Mammary microvascular endothelial cell (primary cell): ENCODE data around the gene SBK2. TPM values are rescaled to one million over a fixed set of nuclear protein-coding genes. Genes with fewer than 3 reads are reported as not detected.

Source experiments
- total RNA-seq: library from RNA; depleted of rRNA; stranded (reverse); fragments of >200 nt; gene quantifications from 2 replicates; pipeline ENCODE4 v1.2.3, GENCODE V29; 2015

The SBK2 gene
- total RNA-seq, result not detected in 2 replicates

GRCh38 chr19:55536951-55537740 is at the start of gene SBK2:
SBK2 (minus strand) TSS chr19:55537133; CDS start chr19:55536294, 839 bp downstream.

GRCh38 chr19:55580628-55581144 is 43.8 kb upstream of the SBK2 start, which contains the start of gene ZNF579:
ZNF579 (minus strand) TSS chr19:55580848; CDS start chr19:55579639, 1,209 bp downstream.

GRCh38 chr19:55545443-55545842 is 8.5 kb upstream of the SBK2 start, which contains the start of gene SBK3:
SBK3 (minus strand) TSS chr19:55545543; CDS start chr19:55545543, 0 bp downstream.

GRCh38 chr19:55487924-55488687 is 48.8 kb downstream of the SBK2 start, which contains the start of gene SSC5D:
SSC5D (plus strand) TSS chr19:55488436; CDS start chr19:55488590, 154 bp downstream.

GRCh38 chr19:55484593-55485438 is 52.1 kb downstream of the SBK2 start, which contains the start of gene NAT14:
NAT14 (plus strand) TSS chr19:55485188; CDS start chr19:55485709, 521 bp downstream.

Other genes starting within 250 kb of the SBK2 start
- gene TMEM150B, start 211.8 kb downstream of the SBK2 start, total RNA-seq, result not detected in 2 replicates
- gene KMT5C, start 197.3 kb downstream of the SBK2 start, total RNA-seq, result 6.3 and 6.6 TPM in 2 replicates
- not detected in 2 replicates for gene COX6B2, start 182.4 kb downstream of the SBK2 start, total RNA-seq
- gene GARIN5B, start 173.9 kb downstream of the SBK2 start, total RNA-seq, result not detected in 2 replicates
- gene IL11, start 166.7 kb downstream of the SBK2 start, total RNA-seq, result not detected in 2 replicates
- gene TMEM190, start 160.3 kb downstream of the SBK2 start, total RNA-seq, result not detected in 2 replicates
- not detected in 2 replicates for gene TMEM238, start 152.8 kb downstream of the SBK2 start, total RNA-seq
- gene RPL28, start 151.2 kb downstream of the SBK2 start, total RNA-seq, result 251 and 353 TPM in 2 replicates
- 153 and 158 TPM in 2 replicates for gene UBE2S, start 129.3 kb downstream of the SBK2 start, total RNA-seq
- gene SHISA7, start 93.8 kb downstream of the SBK2 start, total RNA-seq, result not detected in 2 replicates
- gene ISOC2, start 75.5 kb downstream of the SBK2 start, total RNA-seq, result 73.3 and 78.3 TPM in 2 replicates
- not detected in 2 replicates for gene C19orf85, start 72.4 kb downstream of the SBK2 start, total RNA-seq
- gene ZNF628, start 60.5 kb downstream of the SBK2 start, total RNA-seq, result 3.9 and 8.3 TPM in 2 replicates
- gene NAT14, start 51.9 kb downstream of the SBK2 start, total RNA-seq, result 15.4 and 16.5 TPM in 2 replicates
- 0.27 and 0.74 TPM in 2 replicates for gene SSC5D, start 48.7 kb downstream of the SBK2 start, total RNA-seq
- gene SBK3, start 8.4 kb upstream of the SBK2 start, total RNA-seq, result 0.27 and 0.39 TPM in 2 replicates
- 4.7 and 6.4 TPM in 2 replicates for gene ZNF579, start 43.7 kb upstream of the SBK2 start, total RNA-seq
- 3.1 and 6.0 TPM in 2 replicates for gene FIZ1, start 62.4 kb upstream of the SBK2 start, total RNA-seq
- gene ZNF524, start 63.2 kb upstream of the SBK2 start, total RNA-seq, result 21.8 and 29.8 TPM in 2 replicates
- gene ZNF865, start 68.5 kb upstream of the SBK2 start, total RNA-seq, result 1.8 and 2.7 TPM in 2 replicates
- 4.5 and 5.0 TPM in 2 replicates for gene ZNF784, start 87.4 kb upstream of the SBK2 start, total RNA-seq
- gene ZNF580, start 103.9 kb upstream of the SBK2 start, total RNA-seq, result 6.5 and 11.2 TPM in 2 replicates
- 18.2 and 18.9 TPM in 2 replicates for gene ZNF581, start 106.5 kb upstream of the SBK2 start, total RNA-seq
- 10.7 and 11.7 TPM in 2 replicates for gene CCDC106, start 111.1 kb upstream of the SBK2 start, total RNA-seq
- 161 and 178 TPM in 2 replicates for gene U2AF2, start 117.9 kb upstream of the SBK2 start, total RNA-seq
- gene EPN1, start 138.1 kb upstream of the SBK2 start, total RNA-seq, result 106 and 120 TPM in 2 replicates
- gene NLRP9, start 201.3 kb upstream of the SBK2 start, total RNA-seq, result not detected in 2 replicates
- 1.8 TPM in 1 of 2 replicates, not detected in the other for gene RFPL4A, start 222.0 kb upstream of the SBK2 start, total RNA-seq
- not detected in 2 replicates for gene RFPL4AL1, start 232.0 kb upstream of the SBK2 start, total RNA-seq